OCI-LY1 (cell line): ENCODE measurements around the gene TSPYL4.
A peak's percentile ranks its signal among the peaks of the same experiment; 100 is the strongest.
"Not testable (repeated sequence)": the region's sequence is repeated elsewhere in the genome, so short reads cannot be mapped to it uniquely, and the experiment has no call there.

ENCODE experiments used
- H2AFZ ChIP-seq: fragments of 200-600 bp; sonication (generic), shearing (Covaris generic); 2 replicates; pipeline ENCODE4 v1.6.0; 2014; ENCODE audit warnings: antibody characterized with exemption, mild to moderate bottlenecking, low read length
- H3F3A ChIP-seq: fragments of 200-600 bp; sonication (generic), shearing (Covaris generic); 2 replicates; pipeline ENCODE4 v1.6.0; 2014; ENCODE audit warnings: mild to moderate bottlenecking, antibody characterized with exemption, low read length, moderate library complexity; ENCODE audit not compliant: insufficient read depth
- H3K27ac ChIP-seq: fragments of 200-600 bp; sonication (generic); 2 replicates; pipeline ENCODE4 v1.5.1; 2014; ENCODE audit warnings: low read length, mixed run types, mild to moderate bottlenecking, low read depth; ENCODE audit not compliant: poor library complexity, severe bottlenecking
- H3K27me3 ChIP-seq: fragments of 200-600 bp; sonication (generic); 2 replicates; pipeline ENCODE4 v1.6.0; 2014; ENCODE audit warnings: antibody characterized with exemption, mild to moderate bottlenecking, low read length, moderate library complexity; ENCODE audit not compliant: insufficient read depth
- H3K36me3 ChIP-seq: fragments of 200-600 bp; sonication (generic); 2 replicates; pipeline ENCODE4 v1.6.1; 2014; ENCODE audit warnings: mild to moderate bottlenecking, antibody characterized with exemption, low read length, moderate library complexity, mixed read lengths; ENCODE audit not compliant: insufficient read depth
- H3K4me1 ChIP-seq: fragments of 200-600 bp; sonication (generic); 2 replicates; pipeline ENCODE4 v1.5.1; 2014; ENCODE audit warnings: mild to moderate bottlenecking, low read length, moderate library complexity; ENCODE audit not compliant: insufficient read depth, severe bottlenecking
- H3K4me2 ChIP-seq: fragments of 200-600 bp; sonication (generic), shearing (Covaris generic); 2 replicates; pipeline ENCODE4 v1.6.1; 2014; ENCODE audit warnings: low read length
- H3K4me3 ChIP-seq: fragments of 200-600 bp; sonication (generic); 2 replicates; pipeline ENCODE4 v1.5.1; 2014; ENCODE audit warnings: low read length, low read depth, mild to moderate bottlenecking, mixed read lengths; ENCODE audit not compliant: poor library complexity, severe bottlenecking
- H3K79me2 ChIP-seq: fragments of 200-600 bp; shearing (Covaris generic); 2 replicates; pipeline ENCODE4 v1.6.1; 2016; ENCODE audit warnings: mixed run types, low read length, mixed read lengths; ENCODE audit not compliant: insufficient read depth
- H3K9ac ChIP-seq: fragments of 200-600 bp; sonication (generic), shearing (Covaris generic); 2 replicates; pipeline ENCODE4 v1.6.1; 2014; ENCODE audit warnings: mild to moderate bottlenecking, low read length, mixed read lengths
- H3K9me2 ChIP-seq: fragments of 200-600 bp; sonication (generic), shearing (Covaris generic); 2 replicates; pipeline ENCODE4 v1.6.1; 2014; ENCODE audit warnings: low read depth, mild to moderate bottlenecking, low read length, mixed read lengths
- H3K9me3 ChIP-seq: fragments of 200-600 bp; shearing (Covaris generic); 2 replicates; pipeline ENCODE4 v1.6.1; 2014; ENCODE audit warnings: low read length, mixed read lengths
- H4K20me1 ChIP-seq: fragments of 200-600 bp; sonication (generic), shearing (Covaris generic); 2 replicates; pipeline ENCODE4 v1.6.0; 2016; ENCODE audit warnings: mild to moderate bottlenecking, low read length; ENCODE audit not compliant: insufficient read depth
- CTCF ChIP-seq: fragments of 200-600 bp; sonication (generic), shearing (Covaris generic); IDR thresholded peaks from 2 replicates; pipeline ENCODE4 v1.5.1; 2017; ENCODE audit warnings: mild to moderate bottlenecking, antibody characterized with exemption, low read length, moderate library complexity, mixed read lengths
- EZH2 ChIP-seq: fragments of 200-600 bp; sonication (generic), shearing (Covaris generic); IDR thresholded peaks from 2 replicates; pipeline ENCODE4 v1.8.0; 2017; ENCODE audit warnings: borderline replicate concordance, mixed run types, mild to moderate bottlenecking, antibody characterized with exemption, low read length, moderate library complexity, mixed read lengths

The TSPYL4 gene

GRCh38 chr6:116287689-116288282 lies 33.9 kb upstream of the TSPYL4 start:
- no peaks in the 10 kb centered on the region for H3F3A ChIP-seq
- no peaks in the 10 kb centered on the region for H4K20me1 ChIP-seq
- TF ChIP-seq EZH2 (no peak), CTCF (peak; percentile 76)
- no peaks in the 10 kb centered on the region for H3K79me2 ChIP-seq
- H3K27ac ChIP-seq = no peak overlapping the region
- no peaks in the 10 kb centered on the region for H3K9me2 ChIP-seq
- H3K4me1 ChIP-seq = no peaks in the 10 kb centered on the region
- no peak overlapping the region for H3K4me3 ChIP-seq
- H3K9ac ChIP-seq = no peak overlapping the region
- H3K36me3 ChIP-seq = no peaks in the 10 kb centered on the region
- H3K9me3 ChIP-seq = no peaks in the 10 kb centered on the region
- no peak overlapping the region for H3K4me2 ChIP-seq
- no peak overlapping the region for H2AFZ ChIP-seq
- no peaks in the 10 kb centered on the region for H3K27me3 ChIP-seq

GRCh38 chr6:116286773-116287358 lies 33.0 kb upstream of the TSPYL4 start:
- H3K4me1 ChIP-seq = no peaks in the 10 kb centered on the region
- no peaks in the 10 kb centered on the region for H4K20me1 ChIP-seq
- no peaks in the 10 kb centered on the region for H3K27me3 ChIP-seq
- no peaks in the 10 kb centered on the region for H3K9me3 ChIP-seq
- no peaks in the 10 kb centered on the region for H3K9me2 ChIP-seq
- no peak overlapping the region for H2AFZ ChIP-seq
- H3K36me3 ChIP-seq = no peaks in the 10 kb centered on the region
- H3K27ac ChIP-seq = no peak overlapping the region
- TF ChIP-seq EZH2 (no peak), CTCF (no peak)
- H3K4me2 ChIP-seq = no peak overlapping the region
- no peak overlapping the region for H3K9ac ChIP-seq
- H3K79me2 ChIP-seq = no peaks in the 10 kb centered on the region
- no peaks in the 10 kb centered on the region for H3F3A ChIP-seq
- H3K4me3 ChIP-seq = no peak overlapping the region

- H3K36me3 ChIP-seq, H3K79me2 ChIP-seq, H3K4me3 ChIP-seq, H3K27me3 ChIP-seq, H2AFZ ChIP-seq, H3F3A ChIP-seq, H3K9ac ChIP-seq, H4K20me1 ChIP-seq, H3K4me2 ChIP-seq, H3K9me3 ChIP-seq, H3K9me2 ChIP-seq, H3K27ac ChIP-seq: not testable (repeated sequence)
- peaks cover 15% of the 10 kb centered on the region for H3K4me1 ChIP-seq
Measured at GRCh38 chr6:116284984-116285383, 31.1 kb upstream of the TSPYL4 start.

- Histone ChIP-seq H3K4me1 (peaks cover 22% of the 10 kb centered on the region), H3K9me2 (no peaks in the 10 kb centered on the region), H3K9me3 (no peaks in the 10 kb centered on the region), H4K20me1 (no peaks in the 10 kb centered on the region), H3F3A (no peaks in the 10 kb centered on the region), H3K27me3 (no peaks in the 10 kb centered on the region), H3K36me3 (peaks cover 4% of the 10 kb centered on the region), H3K4me2 (no peak overlapping the region), H3K27ac (no peak overlapping the region), H3K9ac (no peak overlapping the region), H2AFZ (no peak overlapping the region), H3K4me3 (no peak overlapping the region), H3K79me2 (peaks cover 8% of the 10 kb centered on the region)
- TF ChIP-seq EZH2 (no peak), CTCF (no peak)
Measured at GRCh38 chr6:116283191-116283590, 29.3 kb upstream of the TSPYL4 start.
